Parathyroid adenoma (tissue), 2 donors: Measurements from ENCODE around the gene RAP1GAP2.

Experiments used
- H2AFZ ChIP-seq: fragments of 300-600 bp; sonication (generic); one replicate; pipeline ENCODE4 v1.7.0; 2017; ENCODE audit warnings: antibody characterized with exemption, mild to moderate bottlenecking
- H3K27ac ChIP-seq: fragments of 300-600 bp; sonication (generic); one replicate; pipeline ENCODE4 v1.7.0; 2017
- H3K27me3 ChIP-seq: fragments of 300-600 bp; sonication (generic); one replicate; pipeline ENCODE4 v1.7.0; 2017; ENCODE audit warnings: low read length; ENCODE audit not compliant: control insufficient read depth, insufficient read depth
- H3K36me3 ChIP-seq: fragments of 300-600 bp; sonication (generic); one replicate; pipeline ENCODE4 v1.7.0; 2017; ENCODE audit warnings: low read length; ENCODE audit not compliant: control insufficient read depth, insufficient read depth
- H3K4me1 ChIP-seq: fragments of 300-600 bp; sonication (generic); one replicate; pipeline ENCODE4 v1.7.0; 2017; ENCODE audit warnings: control low read depth
- H3K4me2 ChIP-seq: fragments of 300-600 bp; sonication (generic); one replicate; pipeline ENCODE4 v1.7.0; 2017; ENCODE audit warnings: low read length
- H3K4me3 ChIP-seq: fragments of 300-600 bp; sonication (generic); one replicate; pipeline ENCODE4 v1.7.0; 2017; ENCODE audit warnings: low read depth, low read length
- H3K79me2 ChIP-seq: fragments of 300-600 bp; sonication (generic); one replicate; pipeline ENCODE4 v1.7.0; 2017; ENCODE audit warnings: control low read depth
- H3K9ac ChIP-seq: fragments of 300-600 bp; sonication (generic); one replicate; pipeline ENCODE4 v1.7.0; 2017; ENCODE audit warnings: mild to moderate bottlenecking
- H3K9me3 ChIP-seq: fragments of 300-600 bp; sonication (generic); one replicate; pipeline ENCODE4 v1.7.0; 2017; ENCODE audit warnings: low read length; ENCODE audit not compliant: control insufficient read depth
- TF ChIP-seq, protein P1 (sequence below): fragments of 300-600 bp; sonication (generic); IDR thresholded peaks from one replicate; pipeline ENCODE4 v1.7.0; 2017; ENCODE audit warnings: antibody characterized with exemption, mild to moderate bottlenecking
- donor health status: primary hyperparathyroidism.

The RAP1GAP2 gene

DNA sequence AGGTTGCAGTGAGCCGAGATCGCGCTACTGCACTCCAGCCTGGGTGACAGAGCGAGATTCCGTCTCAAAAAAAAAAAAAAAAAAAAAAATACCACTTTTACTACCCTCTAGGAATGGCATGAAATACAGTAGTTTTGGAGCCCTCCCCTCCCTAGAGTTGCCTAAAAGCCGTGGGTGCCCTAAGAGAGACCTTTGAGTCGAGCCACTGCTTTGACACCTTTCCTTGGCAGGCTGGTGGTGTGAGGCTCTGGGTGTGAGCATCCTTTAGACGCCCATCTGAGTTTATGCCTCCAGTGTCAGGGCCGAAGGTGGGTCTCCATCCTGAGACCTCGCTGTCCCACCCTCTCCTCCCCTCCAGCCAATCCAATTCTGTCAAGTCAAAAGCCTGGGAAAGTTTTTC, 46.2 kb downstream of the RAP1GAP2 start:
- Histone ChIP-seq H2AFZ (no peak overlapping the region), H3K27me3 (no peaks in the 10 kb centered on the region), H3K4me2 (no peak overlapping the region), H3K27ac (no peak overlapping the region), H3K9ac (no peak overlapping the region), H3K4me1 (no peaks in the 10 kb centered on the region), H3K4me3 (no peak overlapping the region), H3K36me3 (no peaks in the 10 kb centered on the region), H3K79me2 (no peaks in the 10 kb centered on the region), H3K9me3 (no peaks in the 10 kb centered on the region)
- TF ChIP-seq, protein P1, sequence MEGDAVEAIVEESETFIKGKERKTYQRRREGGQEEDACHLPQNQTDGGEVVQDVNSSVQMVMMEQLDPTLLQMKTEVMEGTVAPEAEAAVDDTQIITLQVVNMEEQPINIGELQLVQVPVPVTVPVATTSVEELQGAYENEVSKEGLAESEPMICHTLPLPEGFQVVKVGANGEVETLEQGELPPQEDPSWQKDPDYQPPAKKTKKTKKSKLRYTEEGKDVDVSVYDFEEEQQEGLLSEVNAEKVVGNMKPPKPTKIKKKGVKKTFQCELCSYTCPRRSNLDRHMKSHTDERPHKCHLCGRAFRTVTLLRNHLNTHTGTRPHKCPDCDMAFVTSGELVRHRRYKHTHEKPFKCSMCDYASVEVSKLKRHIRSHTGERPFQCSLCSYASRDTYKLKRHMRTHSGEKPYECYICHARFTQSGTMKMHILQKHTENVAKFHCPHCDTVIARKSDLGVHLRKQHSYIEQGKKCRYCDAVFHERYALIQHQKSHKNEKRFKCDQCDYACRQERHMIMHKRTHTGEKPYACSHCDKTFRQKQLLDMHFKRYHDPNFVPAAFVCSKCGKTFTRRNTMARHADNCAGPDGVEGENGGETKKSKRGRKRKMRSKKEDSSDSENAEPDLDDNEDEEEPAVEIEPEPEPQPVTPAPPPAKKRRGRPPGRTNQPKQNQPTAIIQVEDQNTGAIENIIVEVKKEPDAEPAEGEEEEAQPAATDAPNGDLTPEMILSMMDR, result no peak

DNA sequence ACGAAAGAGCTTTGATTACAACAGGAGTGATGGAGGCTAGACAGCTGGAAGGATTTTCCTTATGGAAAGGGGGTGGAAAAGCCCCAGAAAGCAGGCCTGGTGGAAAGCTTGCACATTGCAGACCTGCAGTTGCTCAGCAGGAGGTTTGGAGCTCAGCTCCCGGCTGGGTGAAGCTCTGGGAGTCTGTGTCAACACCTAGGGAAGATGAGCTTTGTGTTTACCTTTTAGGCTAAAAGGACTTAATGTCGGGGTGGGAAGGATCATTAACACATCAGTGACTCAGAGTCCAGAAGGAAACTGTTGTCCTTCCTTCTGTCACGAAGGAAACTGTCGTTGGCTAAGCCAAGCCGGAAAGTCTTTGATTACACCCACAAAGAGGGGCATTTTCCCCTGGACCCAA, 48.2 kb downstream of the RAP1GAP2 start:
- no peak overlapping the region for H3K9ac ChIP-seq

DNA sequence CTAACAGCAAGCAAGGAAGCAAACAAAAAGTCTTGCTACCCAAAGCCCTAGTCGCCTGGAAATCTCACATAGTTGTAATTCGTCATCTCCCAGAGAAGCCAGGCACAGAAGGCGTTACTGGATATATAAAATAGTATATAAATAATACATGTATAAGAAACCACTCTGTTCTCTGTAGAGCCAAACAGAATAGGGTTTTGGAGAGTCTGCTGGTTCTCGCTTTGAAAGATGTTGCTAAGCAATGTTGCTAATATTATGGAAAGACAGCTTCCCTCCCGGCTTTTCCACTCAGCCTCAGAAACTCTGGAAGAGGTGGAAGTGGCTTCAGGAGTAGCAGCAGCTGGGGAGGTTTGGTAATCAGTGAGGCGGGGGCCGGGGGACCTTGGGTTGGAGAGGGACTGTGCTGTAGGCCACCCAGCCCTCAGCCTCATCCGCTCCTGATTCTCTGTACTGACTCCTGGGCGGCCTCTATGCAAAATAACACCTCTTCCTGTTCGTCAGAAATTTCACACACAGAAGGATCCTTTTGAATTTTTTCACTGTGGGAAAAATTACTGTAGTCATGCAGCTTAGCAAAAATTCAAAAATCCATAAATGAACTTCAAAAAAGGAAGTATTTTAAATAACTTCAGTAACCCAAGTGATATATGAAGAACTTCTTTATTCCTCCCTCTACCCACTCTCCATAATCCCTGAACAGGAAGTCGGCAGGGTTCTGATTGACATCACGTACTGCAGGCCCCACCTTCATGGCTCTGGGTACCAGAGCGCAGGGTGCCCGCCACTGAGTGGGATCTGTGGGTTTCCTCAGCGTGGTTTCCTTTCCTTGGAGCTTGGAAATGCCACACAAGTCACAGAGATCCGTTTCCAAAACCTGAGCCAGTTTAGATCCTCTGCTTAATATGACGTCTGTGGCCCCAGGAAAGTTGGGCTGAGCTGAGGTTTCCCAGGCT, 51.4 kb downstream of the RAP1GAP2 start:
- Histone ChIP-seq H3K27ac (no peak overlapping the region), H3K36me3 (no peaks in the 10 kb centered on the region), H3K27me3 (no peaks in the 10 kb centered on the region), H3K9ac (no peak overlapping the region), H3K79me2 (no peaks in the 10 kb centered on the region), H2AFZ (no peak overlapping the region), H3K9me3 (no peaks in the 10 kb centered on the region), H3K4me3 (no peak overlapping the region), H3K4me2 (no peak overlapping the region), H3K4me1 (no peaks in the 10 kb centered on the region)
- TF ChIP-seq, protein P1, result no peak

More for the DNA sequence above, 48.2 kb downstream of the RAP1GAP2 start:
- H3K79me2 ChIP-seq, result no peaks in the 10 kb centered on the region
- H3K27ac ChIP-seq, result no peak overlapping the region
- no peaks in the 10 kb centered on the region for H3K4me1 ChIP-seq
- TF ChIP-seq, protein P1, result no peak
- no peaks in the 10 kb centered on the region for H3K36me3 ChIP-seq
- no peak overlapping the region for H3K4me3 ChIP-seq
- no peaks in the 10 kb centered on the region for H3K9me3 ChIP-seq
- no peaks in the 10 kb centered on the region for H3K27me3 ChIP-seq
- H3K4me2 ChIP-seq, result no peak overlapping the region
- H2AFZ ChIP-seq, result no peak overlapping the region

DNA sequence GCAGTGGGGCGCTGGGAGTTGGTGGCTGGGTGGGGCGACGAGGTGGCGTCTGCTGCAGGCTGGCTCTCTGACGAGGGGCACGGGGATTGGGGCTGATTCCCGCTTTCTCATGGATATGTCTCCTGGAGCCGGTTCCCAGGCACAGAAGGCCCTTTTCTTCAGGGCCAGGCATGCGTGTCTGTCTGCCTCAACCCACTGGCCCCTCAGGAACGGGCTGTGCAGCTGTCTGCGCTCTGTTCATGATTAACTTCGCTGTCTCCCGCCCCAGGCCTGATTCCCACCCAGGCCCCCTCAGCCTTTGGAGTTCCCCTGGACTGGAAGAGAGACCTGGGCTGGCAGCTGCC, 53.1 kb downstream of the RAP1GAP2 start:
- Histone ChIP-seq H3K4me1 (no peaks in the 10 kb centered on the region), H3K9me3 (no peaks in the 10 kb centered on the region), H3K36me3 (no peaks in the 10 kb centered on the region), H3K4me2 (no peak overlapping the region), H2AFZ (no peak overlapping the region), H3K9ac (no peak overlapping the region), H3K27ac (no peak overlapping the region), H3K27me3 (no peaks in the 10 kb centered on the region), H3K4me3 (no peak overlapping the region), H3K79me2 (no peaks in the 10 kb centered on the region)
- TF ChIP-seq, protein P1, result no peak

DNA sequence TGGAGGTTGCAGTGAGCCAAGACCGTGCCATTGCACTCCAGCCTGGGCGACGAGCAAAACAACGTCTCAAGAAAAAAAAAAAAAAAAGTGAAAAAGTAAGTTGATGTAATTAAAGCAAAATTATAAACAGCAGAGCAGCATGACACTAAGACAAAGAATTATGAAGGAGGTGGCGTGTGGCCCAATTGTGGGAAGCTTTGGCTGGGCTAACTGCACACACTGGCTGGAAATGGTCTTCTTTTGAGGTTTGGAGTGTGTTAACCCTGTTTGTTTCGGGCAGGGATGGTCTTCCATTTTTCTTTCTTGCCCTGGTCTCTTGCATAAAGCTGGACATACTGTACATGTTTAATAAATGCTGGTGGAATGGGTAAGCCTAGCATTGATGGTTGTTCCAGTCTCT, 54.8 kb downstream of the RAP1GAP2 start:
- Histone ChIP-seq H3K4me1 (peaks cover 6% of the 10 kb centered on the region), H3K79me2 (no peaks in the 10 kb centered on the region), H3K4me3 (no peak overlapping the region), H3K9ac (no peak overlapping the region), H2AFZ (no peak overlapping the region), H3K4me2 (no peak overlapping the region), H3K27me3 (no peaks in the 10 kb centered on the region), H3K9me3 (no peaks in the 10 kb centered on the region), H3K27ac (no peak overlapping the region), H3K36me3 (no peaks in the 10 kb centered on the region)
- TF ChIP-seq, protein P1, result no peak
